Activated CD4-positive, alpha-beta T cell treated with anti-CD3 and anti-CD28 coated beads for 1 hour (primary cell): ENCODE results near the gene ATP11A.
A peak's percentile ranks its signal among the peaks of the same experiment; 100 is the strongest.

Experiments used
- DNase-seq: peaks from one replicate; pipeline ENCODE4 v3.0.0-alpha.2; 2020

ATP11A gene

GRCh38 chr13:112689303-112690245 is at the start of gene ATP11A:
ATP11A (plus strand) TSS chr13:112690038; CDS start chr13:112690417, 379 bp downstream.
- peak; percentile 71 for DNase-seq

GRCh38 chr13:112641456-112642089 is 48.3 kb upstream of the ATP11A start:
- DNase-seq = no peak

- no peak for DNase-seq
Measured at GRCh38 chr13:112642090-112642460, 47.8 kb upstream of the ATP11A start.

- DNase-seq = no peak
Measured at GRCh38 chr13:112643759-112644459, 45.9 kb upstream of the ATP11A start.

- no peak for DNase-seq
Measured at GRCh38 chr13:112645327-112645914, 44.4 kb upstream of the ATP11A start.

- no peak for DNase-seq
Measured at GRCh38 chr13:112647256-112647655, 42.6 kb upstream of the ATP11A start.

GRCh38 chr13:112648101-112648500 is 41.7 kb upstream of the ATP11A start:
- DNase-seq = no peak

- DNase-seq = no peak
Measured at GRCh38 chr13:112648966-112649690, 40.7 kb upstream of the ATP11A start.

GRCh38 chr13:112651311-112651710 is 38.5 kb upstream of the ATP11A start:
- no peak for DNase-seq

- no peak for DNase-seq
Measured at GRCh38 chr13:112651750-112652511, 37.9 kb upstream of the ATP11A start.

GRCh38 chr13:112652512-112653070 is 37.2 kb upstream of the ATP11A start:
- no peak for DNase-seq

- no peak for DNase-seq
Measured at GRCh38 chr13:112653071-112653470, 36.8 kb upstream of the ATP11A start.

GRCh38 chr13:112655913-112656312 is 33.9 kb upstream of the ATP11A start:
- DNase-seq = no peak

GRCh38 chr13:112657850-112658445 is 31.9 kb upstream of the ATP11A start:
- DNase-seq = no peak

GRCh38 chr13:112658808-112659207 is 31.0 kb upstream of the ATP11A start:
- no peak for DNase-seq

- DNase-seq = no peak
Measured at GRCh38 chr13:112661291-112661690, 28.5 kb upstream of the ATP11A start.

- no peak for DNase-seq
Measured at GRCh38 chr13:112664501-112665203, 25.2 kb upstream of the ATP11A start.

GRCh38 chr13:112668924-112669323 is 20.9 kb upstream of the ATP11A start:
- no peak for DNase-seq

GRCh38 chr13:112669881-112670499 is 19.8 kb upstream of the ATP11A start:
- no peak for DNase-seq

- DNase-seq = no peak
Measured at GRCh38 chr13:112670864-112671263, 19.0 kb upstream of the ATP11A start.
